ENCODE data around the gene STX7.

DNA sequence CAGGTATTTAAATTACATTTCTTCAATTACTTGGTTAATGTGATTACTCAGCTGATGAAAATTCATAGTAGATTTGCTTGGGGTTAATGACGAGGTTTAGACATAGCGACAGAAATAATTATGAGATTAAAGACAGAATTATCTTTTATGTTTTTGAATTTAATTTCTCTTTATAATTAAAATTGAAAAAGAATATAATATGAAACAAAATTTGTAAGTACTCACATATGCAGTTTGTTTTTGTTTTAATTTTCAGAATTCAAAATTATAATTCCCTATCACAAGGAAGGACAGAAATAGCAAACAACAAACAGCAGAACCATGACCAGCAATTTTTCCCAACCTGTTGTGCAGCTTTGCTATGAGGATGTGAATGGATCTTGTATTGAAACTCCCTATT is 39.5 kb upstream of the STX7 start, which contains the start of gene TAAR8:
- TF ChIP-seq, protein P1, sequence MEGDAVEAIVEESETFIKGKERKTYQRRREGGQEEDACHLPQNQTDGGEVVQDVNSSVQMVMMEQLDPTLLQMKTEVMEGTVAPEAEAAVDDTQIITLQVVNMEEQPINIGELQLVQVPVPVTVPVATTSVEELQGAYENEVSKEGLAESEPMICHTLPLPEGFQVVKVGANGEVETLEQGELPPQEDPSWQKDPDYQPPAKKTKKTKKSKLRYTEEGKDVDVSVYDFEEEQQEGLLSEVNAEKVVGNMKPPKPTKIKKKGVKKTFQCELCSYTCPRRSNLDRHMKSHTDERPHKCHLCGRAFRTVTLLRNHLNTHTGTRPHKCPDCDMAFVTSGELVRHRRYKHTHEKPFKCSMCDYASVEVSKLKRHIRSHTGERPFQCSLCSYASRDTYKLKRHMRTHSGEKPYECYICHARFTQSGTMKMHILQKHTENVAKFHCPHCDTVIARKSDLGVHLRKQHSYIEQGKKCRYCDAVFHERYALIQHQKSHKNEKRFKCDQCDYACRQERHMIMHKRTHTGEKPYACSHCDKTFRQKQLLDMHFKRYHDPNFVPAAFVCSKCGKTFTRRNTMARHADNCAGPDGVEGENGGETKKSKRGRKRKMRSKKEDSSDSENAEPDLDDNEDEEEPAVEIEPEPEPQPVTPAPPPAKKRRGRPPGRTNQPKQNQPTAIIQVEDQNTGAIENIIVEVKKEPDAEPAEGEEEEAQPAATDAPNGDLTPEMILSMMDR (IDR thresholded peaks at IDR 0.05; ENCODE audit: low read length) = no peak
- no peak for TF ChIP-seq EZH2 (IDR thresholded peaks at IDR 0.05; ENCODE audit: borderline replicate concordance, low read length)

All from OCI-LY1 (cell line).